IPS DF 6.9 (cell line): ENCODE measurements around the gene DCAF7.

Source experiments
- DNase-seq: peaks from one replicate; pipeline ENCODE4 v3.0.0-alpha.2; 2013; ENCODE audit warnings: low read depth, low spot score
- H3K27ac ChIP-seq: one replicate; pipeline ENCODE4 v1.5.1; 2013; ENCODE audit warnings: low read length, control low read depth
- H3K27me3 ChIP-seq: 2 replicates; pipeline ENCODE4 v1.6.1; 2013; ENCODE audit warnings: mild to moderate bottlenecking, low read length; ENCODE audit not compliant: control insufficient read depth, insufficient read depth
- H3K36me3 ChIP-seq: 2 replicates; pipeline ENCODE4 v1.6.1; 2013; ENCODE audit warnings: low read length; ENCODE audit not compliant: control insufficient read depth, insufficient read depth
- H3K4me1 ChIP-seq: 2 replicates; pipeline ENCODE4 v1.6.1; 2013; ENCODE audit warnings: low read length; ENCODE audit not compliant: control insufficient read depth, insufficient read depth
- H3K4me3 ChIP-seq: 2 replicates; pipeline ENCODE4 v1.5.1; 2013; ENCODE audit warnings: mild to moderate bottlenecking, low read length
- H3K9me3 ChIP-seq: 2 replicates; pipeline ENCODE4 v1.6.1; 2013; ENCODE audit warnings: low read length, inconsistent platforms; ENCODE audit not compliant: control insufficient read depth, insufficient read depth
- WGBS: extraction: QIAGEN DNeasy Blood & Tissue Kit; methylation state at CpG from one replicate; pipeline ENCODE4 v1.1.7; 2013; ENCODE audit warnings: mixed read lengths, missing lambda C conversion rate; ENCODE audit not compliant: insufficient read length, insufficient coverage; 5-methylcytosine and 5-hydroxymethylcytosine counted together

Gene DCAF7

DNA sequence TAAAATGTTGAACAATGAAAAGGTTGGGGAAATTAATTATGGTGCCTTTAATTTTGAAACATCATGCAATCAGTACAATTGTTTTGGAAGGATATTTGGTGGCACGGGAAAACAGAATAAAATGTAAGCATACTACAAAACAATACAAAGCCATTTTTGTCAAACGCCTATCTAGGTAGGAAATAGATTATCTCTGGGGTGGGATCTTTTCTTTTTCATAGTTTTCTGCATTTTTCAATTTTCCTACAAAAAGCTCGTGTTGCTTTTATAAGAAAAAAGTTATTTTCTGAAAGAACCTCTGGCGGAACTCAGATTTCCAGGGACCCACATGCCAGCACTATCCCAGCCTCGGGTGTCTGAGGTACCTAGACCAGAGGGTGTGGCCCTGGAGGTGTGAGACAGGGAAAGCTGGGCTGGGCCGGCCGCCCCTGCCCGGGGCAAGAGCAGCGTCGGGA, 71.0 kb downstream of the DCAF7 start:
- H3K27ac ChIP-seq = no peak overlapping the region
- DNase-seq = no peak

DNA sequence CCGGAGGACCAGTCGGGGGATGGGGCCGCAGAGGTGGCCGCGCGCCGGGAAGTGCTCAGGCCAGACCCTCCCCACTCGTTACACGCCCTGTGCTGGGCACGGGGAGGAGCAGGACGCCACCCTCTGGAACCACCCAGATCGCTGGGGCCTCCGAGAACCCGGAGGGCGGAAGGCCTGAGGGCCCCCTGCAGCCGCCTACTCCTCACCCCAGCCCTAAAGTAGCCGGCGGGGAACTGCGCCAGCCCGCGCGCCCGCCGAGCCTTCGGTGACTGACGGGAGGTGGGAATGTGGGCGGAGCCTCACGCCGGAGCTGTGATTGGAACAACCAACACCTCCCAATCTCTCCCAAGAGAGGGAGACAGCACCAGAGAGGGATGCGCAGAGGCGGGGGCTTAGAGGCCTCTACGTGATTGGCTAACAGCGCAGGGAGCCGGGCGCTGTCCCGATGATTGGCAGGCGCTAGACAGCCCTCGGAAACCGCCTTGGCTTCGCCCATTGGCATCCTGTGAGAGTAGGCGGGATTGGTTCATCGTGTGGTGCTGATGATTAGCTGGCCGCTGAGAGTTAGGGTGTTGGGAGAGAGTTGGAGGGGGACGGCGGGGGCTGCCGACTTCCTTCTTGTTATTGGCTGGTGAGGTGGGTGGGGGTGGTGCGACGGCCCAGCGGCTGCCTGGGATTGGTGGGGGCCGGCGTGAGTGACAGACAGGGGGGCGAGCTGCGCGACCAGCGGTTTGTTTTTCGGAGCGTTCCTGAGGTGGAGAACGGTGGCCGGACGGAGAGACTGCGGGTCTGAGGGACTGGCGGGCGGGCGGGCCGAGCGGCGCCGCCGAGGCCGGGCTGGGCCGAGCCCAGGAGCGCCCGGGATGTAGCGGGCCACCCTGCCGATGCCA, 71.7 kb downstream of the DCAF7 start, which contains the start of gene MAP3K3:
MAP3K3 (plus strand) TSS at position 734 of the 890 bp plus-strand sequence. CDS start 343 bp downstream, outside the sequence.
- no CpG with 5 or more reads among the region's 75 CpGs for WGBS
- Histone ChIP-seq H3K27me3 (no peaks in the 10 kb centered on the region), H3K4me3 (peak within 1 kb of the TSS; percentile 95), H3K27ac (no peak within 1 kb of the TSS), H3K9me3 (no peaks in the 10 kb centered on the region), H3K4me1 (0 out of 2 replicates have a peak, but pooled peaks cover 3% of the 10 kb centered on the region), H3K36me3 (no peaks in the 10 kb centered on the region)
- DNase-seq = peak; percentile 98

More for the DNA sequence above, 71.0 kb downstream of the DCAF7 start:
- no CpG with 5 or more reads among the region's 10 CpGs for WGBS
- Histone ChIP-seq H3K4me1 (0 out of 2 replicates have a peak, but pooled peaks cover 3% of the 10 kb centered on the region), H3K9me3 (no peaks in the 10 kb centered on the region), H3K27me3 (no peaks in the 10 kb centered on the region), H3K36me3 (no peaks in the 10 kb centered on the region), H3K4me3 (peak overlapping the region; percentile 57; the same call in 1 of the 2 replicates)

DNA sequence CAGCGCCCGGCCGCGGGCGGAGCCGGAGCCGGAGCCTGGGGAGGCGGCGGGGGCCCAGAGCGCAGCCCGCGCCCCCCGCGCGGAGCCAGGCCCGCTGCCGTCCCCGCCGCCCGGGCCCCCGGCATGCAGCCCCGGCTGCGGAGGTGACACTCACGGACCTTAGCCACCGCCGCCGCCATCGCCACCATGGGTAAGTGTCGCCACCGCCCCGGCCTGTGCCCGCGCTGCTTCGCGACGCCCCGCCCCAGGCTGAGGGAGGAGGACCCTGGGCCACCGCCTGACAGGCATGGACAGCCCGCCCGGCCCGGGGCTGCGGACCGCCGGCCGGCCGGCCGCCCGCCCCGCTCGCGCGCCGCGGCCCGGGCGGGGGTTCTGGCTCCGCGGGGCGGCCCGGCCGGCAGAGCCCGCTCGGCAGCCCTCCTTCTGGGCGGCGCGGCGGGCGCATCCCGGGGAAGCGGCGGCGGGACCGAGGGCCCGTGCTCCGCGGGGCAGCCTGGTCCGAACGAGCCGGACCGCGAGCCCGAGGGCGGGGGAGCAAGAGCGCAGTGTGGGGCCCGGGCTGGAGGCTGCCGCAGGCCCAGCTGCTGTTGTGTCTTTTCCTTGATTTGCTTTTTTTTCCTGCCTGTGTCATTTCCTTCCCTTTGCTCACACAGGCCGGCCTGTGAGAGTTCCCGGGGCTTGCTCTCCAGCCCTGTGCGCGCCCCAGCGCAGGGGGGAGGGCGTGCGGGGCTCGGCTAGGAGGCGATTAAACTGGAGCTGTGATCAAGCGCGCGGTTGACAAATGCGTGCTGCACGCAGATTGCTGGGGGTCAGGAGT, 72.5 kb downstream of the DCAF7 start:
- no CpG with 5 or more reads among the region's 100 CpGs for WGBS
- H3K27ac ChIP-seq = no peak overlapping the region
- no peaks in the 10 kb centered on the region for H3K9me3 ChIP-seq
- no peaks in the 10 kb centered on the region for H3K36me3 ChIP-seq
- 0 out of 2 replicates have a peak, but pooled peaks cover 3% of the 10 kb centered on the region for H3K4me1 ChIP-seq
- no peak for DNase-seq
- peak overlapping the region; percentile 95 for H3K4me3 ChIP-seq
- H3K27me3 ChIP-seq = no peaks in the 10 kb centered on the region

DNA sequence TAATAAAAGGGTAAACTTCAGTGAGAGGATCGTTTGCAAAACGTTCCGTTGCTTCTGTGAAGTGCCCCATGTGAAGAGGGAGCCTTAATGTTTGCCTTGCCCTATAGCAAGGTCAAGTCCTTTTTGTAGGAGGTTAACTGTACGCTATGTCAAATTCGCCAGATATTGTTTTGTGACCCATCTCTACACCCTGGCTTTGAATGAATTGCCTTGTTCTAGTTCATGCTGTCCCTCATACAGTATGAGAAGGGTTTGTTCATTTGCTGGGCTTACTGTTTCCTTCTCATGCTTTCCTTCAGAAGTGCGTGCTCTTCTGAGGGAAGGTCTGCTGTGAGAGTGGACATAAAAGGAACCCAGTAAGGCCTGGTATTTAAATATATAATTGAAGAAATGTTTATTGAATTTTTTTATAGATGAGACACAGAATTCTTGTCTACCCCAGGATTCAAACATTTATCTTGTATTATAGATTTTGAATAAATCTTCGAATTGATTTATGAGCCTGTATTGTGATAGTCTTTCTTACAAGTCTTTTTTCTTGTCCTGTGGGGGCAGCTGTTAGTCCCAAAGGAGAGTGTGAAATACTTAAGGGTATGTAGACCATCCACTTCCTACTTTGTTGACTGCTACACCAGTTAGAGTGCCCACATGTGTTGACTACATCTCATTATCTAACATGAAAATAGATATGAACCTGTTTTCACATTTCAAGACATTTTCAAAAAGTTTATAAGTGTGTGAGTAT, 73.7 kb downstream of the DCAF7 start:
- DNase-seq = no peak
- no CpG with 5 or more reads among the region's 7 CpGs for WGBS
- no peaks in the 10 kb centered on the region for H3K9me3 ChIP-seq
- no peak overlapping the region for H3K27ac ChIP-seq
- no peak overlapping the region for H3K4me3 ChIP-seq
- no peaks in the 10 kb centered on the region for H3K36me3 ChIP-seq
- no peaks in the 10 kb centered on the region for H3K27me3 ChIP-seq
- H3K4me1 ChIP-seq = 0 out of 2 replicates have a peak, but pooled peaks cover 3% of the 10 kb centered on the region

DNA sequence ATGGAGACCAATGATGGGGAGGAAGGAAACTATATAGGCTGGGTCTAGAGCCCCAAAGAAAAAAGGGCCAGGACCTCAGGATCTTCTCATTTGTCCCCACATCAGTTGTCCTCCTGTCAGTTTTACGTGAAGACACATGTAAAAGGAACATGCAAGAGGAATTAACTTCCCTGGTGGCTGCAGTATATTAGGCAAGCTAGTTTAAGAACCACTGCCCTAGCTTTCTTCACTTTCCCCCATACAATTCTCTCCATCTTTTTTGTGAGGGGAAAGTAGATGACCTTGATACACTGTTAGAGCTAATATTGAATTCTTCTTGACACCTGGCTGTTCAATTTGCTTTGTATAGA, 74.2 kb downstream of the DCAF7 start:
- WGBS = no CpG with 5 or more reads among the region's 1 CpG
- H3K27ac ChIP-seq = no peak overlapping the region
- 0 out of 2 replicates have a peak, but pooled peaks cover 3% of the 10 kb centered on the region for H3K4me1 ChIP-seq
- H3K9me3 ChIP-seq = no peaks in the 10 kb centered on the region
- no peak for DNase-seq
- no peaks in the 10 kb centered on the region for H3K27me3 ChIP-seq
- H3K4me3 ChIP-seq = no peak overlapping the region
- no peaks in the 10 kb centered on the region for H3K36me3 ChIP-seq

DNA sequence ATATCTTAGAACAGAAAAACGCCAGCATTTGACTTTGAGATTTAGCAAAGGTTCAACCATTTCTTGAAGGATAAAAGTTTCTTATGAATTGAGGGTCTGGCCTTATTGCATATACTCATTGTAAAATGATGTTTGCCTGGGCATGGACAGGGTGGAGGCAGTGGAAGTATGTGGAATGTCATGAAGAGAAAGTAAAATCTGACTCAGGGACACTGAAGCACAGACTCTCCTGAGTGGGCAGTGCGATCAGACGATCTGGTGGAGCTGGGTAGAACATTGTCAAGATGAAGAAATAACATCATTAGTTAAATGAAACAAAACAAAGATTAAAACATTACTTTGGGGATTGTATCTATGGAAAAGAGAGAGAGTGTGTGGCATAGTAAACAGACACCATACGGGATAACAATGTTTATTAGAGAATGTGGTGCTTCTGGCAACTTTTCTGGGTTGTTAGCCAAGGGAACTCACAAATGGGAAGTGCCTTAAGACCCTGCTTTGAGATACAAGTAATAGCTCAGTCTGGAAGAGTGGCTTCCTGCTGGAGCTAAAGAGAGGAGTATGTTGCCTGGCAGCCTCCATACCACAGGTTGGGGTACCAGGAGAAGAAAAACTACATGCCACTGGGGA, 76.4 kb downstream of the DCAF7 start:
- 0 out of 2 replicates have a peak, but pooled peaks cover 3% of the 10 kb centered on the region for H3K4me1 ChIP-seq
- no CpG with 5 or more reads among the region's 4 CpGs for WGBS
- no peak for DNase-seq

DNA sequence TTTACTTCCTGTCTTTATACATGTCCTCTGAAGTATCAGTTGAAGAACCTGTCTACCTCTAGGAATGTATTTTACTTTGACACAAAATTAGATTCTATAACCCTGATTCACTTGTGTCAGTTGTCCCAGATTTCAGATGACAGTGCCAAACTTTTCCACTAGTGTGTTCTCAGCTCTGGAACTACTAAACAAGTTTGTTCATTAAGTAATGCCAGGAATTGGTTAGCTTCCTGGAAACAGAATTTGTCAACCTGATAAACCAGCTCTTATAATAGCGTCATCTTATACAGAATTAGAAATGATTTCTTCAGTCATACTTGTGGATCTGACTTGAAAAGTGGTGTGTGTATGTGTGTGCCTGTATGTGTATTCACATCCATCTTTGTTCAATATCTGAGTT, 79.3 kb downstream of the DCAF7 start:
- Histone ChIP-seq H3K27me3 (no peaks in the 10 kb centered on the region), H3K4me1 (peaks cover 6% of the 10 kb centered on the region; the same call in 1 of the 2 replicates), H3K4me3 (no peak overlapping the region), H3K27ac (no peak overlapping the region), H3K9me3 (no peaks in the 10 kb centered on the region), H3K36me3 (no peaks in the 10 kb centered on the region)
- no CpG with 5 or more reads among the region's 1 CpG for WGBS
- no peak for DNase-seq

More for the DNA sequence above, 76.4 kb downstream of the DCAF7 start:
- Histone ChIP-seq H3K27ac (no peak overlapping the region), H3K36me3 (no peaks in the 10 kb centered on the region), H3K9me3 (no peaks in the 10 kb centered on the region), H3K4me3 (no peak overlapping the region), H3K27me3 (no peaks in the 10 kb centered on the region)

DNA sequence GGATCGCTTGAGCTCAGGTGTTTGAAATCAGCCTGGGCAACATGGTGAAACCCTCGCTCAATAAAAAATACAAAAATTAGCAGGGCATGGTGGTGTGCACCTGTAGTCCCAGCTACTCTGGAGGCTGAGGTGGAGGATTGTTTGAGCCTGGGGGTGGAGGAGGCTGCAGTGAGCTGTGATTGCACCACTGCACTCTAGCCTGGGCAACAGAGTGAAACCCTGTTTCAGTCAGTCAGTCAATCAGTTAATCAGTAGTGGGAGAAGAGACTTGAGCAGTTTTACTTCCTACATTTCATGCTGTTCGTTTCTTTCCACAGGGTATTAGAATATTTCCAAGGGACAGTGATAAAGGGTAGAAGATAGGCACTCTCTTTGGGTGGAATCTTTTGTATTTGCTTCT, 80.8 kb downstream of the DCAF7 start:
- H3K9me3 ChIP-seq = no peaks in the 10 kb centered on the region
- no CpG with 5 or more reads among the region's 3 CpGs for WGBS
- H3K36me3 ChIP-seq = no peaks in the 10 kb centered on the region
- DNase-seq = no peak
- no peak overlapping the region for H3K27ac ChIP-seq
- H3K4me1 ChIP-seq = peaks cover 6% of the 10 kb centered on the region; the same call in 1 of the 2 replicates
- no peak overlapping the region for H3K4me3 ChIP-seq
- no peaks in the 10 kb centered on the region for H3K27me3 ChIP-seq

DNA sequence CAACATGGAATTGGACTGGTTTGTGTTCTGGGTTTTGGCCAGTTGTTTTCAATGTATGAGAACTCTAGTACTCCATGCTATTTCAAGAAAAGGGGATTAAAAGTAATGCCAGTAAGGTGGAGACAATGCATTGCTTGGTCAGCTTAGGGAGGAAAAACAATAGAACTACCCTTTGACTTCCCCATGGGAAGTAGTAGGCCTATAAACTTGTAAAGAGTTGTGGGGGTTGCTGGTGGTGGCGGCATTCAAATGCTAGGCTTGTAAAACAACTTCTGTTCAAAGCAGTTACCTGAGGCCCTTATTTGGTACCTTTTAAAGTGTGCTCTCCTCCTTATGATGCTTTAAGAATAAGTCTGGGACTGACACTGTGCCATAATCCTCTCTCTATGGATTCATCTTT, 81.3 kb downstream of the DCAF7 start:
- H3K9me3 ChIP-seq = no peaks in the 10 kb centered on the region
- no peaks in the 10 kb centered on the region for H3K27me3 ChIP-seq
- DNase-seq = no peak
- no peak overlapping the region for H3K27ac ChIP-seq
- H3K4me3 ChIP-seq = no peak overlapping the region
- H3K4me1 ChIP-seq = peaks cover 6% of the 10 kb centered on the region; the same call in 1 of the 2 replicates
- no peaks in the 10 kb centered on the region for H3K36me3 ChIP-seq
- no CpG with 5 or more reads among the region's 1 CpG for WGBS
